GOT3 (cell line): Measurements from ENCODE around the gene SPDYE11.
"Not testable (repeated sequence)": the region's sequence is repeated elsewhere in the genome, so short reads cannot be mapped to it uniquely, and the experiment has no call there.

Source experiments
- DNase-seq: peaks from one replicate; lab custom pipeline; 2025; ENCODE audit warnings: mixed read lengths; lab: John Stamatoyannopoulos, UW

Gene SPDYE11, protein sequence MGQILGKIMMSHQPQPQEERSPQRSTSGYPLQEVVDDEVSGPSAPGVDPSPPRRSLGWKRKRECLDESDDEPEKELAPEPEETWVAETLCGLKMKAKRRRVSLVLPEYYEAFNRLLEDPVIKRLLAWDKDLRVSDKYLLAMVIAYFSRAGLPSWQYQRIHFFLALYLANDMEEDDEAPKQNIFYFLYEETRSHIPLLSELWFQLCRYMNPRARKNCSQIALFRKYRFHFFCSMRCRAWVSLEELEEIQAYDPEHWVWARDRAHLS

DNA sequence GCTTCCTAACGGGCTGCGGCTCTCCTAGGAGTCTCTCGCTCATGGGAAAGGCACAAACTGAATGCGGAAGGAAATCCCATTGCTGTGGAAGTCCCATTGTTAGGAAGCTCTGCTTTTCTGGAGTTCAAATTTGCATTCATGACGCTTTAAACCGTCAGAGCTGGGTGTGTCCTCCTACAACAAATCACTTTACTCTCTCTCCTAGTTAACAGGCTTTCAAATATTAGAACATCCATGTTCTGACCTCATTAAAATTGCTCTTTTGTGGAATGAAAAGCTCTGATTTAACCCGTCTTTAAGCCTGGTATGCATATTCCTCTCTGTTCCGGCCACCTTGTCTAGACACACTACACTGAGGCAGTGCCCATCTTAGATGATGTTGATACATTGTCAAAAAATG, at the start of gene SPDYE11:
Gene SPDYE11, minus strand, starts transcription at position 101 of the 400 bp plus-strand sequence. CDS start 1,800 bp downstream, outside the sequence.
- not testable (repeated sequence) for DNase-seq

DNA sequence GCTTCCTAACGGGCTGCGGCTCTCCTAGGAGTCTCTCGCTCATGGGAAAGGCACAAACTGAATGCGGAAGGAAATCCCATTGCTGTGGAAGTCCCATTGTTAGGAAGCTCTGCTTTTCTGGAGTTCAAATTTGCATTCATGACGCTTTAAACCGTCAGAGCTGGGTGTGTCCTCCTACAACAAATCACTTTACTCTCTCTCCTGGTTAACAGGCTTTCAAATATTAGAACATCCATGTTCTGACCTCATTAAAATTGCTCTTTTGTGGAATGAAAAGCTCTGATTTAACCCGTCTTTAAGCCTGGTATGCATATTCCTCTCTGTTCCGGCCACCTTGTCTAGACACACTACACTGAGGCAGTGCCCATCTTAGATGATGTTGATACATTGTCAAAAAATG, 28.2 kb upstream of the SPDYE11 start, which contains the start of gene SPDYE9:
Gene SPDYE9, minus strand, starts transcription at position 101 of the 400 bp plus-strand sequence. CDS start 1,800 bp downstream, outside the sequence.
- DNase-seq, result not testable (repeated sequence)

DNA sequence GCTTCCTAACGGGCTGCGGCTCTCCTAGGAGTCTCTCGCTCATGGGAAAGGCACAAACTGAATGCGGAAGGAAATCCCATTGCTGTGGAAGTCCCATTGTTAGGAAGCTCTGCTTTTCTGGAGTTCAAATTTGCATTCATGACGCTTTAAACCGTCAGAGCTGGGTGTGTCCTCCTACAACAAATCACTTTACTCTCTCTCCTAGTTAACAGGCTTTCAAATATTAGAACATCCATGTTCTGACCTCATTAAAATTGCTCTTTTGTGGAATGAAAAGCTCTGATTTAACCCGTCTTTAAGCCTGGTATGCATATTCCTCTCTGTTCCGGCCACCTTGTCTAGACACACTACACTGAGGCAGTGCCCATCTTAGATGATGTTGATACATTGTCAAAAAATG, 28.0 kb downstream of the SPDYE11 start, which contains the start of gene SPDYE8:
Gene SPDYE8, minus strand, starts transcription at position 101 of the 400 bp plus-strand sequence. CDS start 1,800 bp downstream, outside the sequence.
- DNase-seq, result not testable (repeated sequence)

DNA sequence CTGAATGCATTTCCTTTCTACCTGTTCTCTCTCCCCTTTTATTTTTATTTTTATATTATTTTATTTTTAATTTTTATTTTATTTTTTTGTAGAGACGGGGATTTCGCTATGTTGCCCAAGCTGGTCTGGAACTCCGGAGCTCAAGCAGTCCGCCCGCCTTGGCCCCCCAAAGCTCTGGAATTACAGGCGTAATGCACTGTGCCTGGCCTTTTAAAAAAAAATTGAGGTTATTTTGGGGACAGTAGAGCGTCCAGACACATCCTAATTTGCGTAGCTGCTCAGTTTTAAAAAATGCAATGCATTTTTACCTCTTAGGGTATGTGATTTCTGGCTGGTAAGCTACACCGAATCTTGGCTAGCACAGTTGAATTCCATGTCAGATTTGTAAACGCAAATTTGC, 51.2 kb downstream of the SPDYE11 start:
- not testable (repeated sequence) for DNase-seq

DNA sequence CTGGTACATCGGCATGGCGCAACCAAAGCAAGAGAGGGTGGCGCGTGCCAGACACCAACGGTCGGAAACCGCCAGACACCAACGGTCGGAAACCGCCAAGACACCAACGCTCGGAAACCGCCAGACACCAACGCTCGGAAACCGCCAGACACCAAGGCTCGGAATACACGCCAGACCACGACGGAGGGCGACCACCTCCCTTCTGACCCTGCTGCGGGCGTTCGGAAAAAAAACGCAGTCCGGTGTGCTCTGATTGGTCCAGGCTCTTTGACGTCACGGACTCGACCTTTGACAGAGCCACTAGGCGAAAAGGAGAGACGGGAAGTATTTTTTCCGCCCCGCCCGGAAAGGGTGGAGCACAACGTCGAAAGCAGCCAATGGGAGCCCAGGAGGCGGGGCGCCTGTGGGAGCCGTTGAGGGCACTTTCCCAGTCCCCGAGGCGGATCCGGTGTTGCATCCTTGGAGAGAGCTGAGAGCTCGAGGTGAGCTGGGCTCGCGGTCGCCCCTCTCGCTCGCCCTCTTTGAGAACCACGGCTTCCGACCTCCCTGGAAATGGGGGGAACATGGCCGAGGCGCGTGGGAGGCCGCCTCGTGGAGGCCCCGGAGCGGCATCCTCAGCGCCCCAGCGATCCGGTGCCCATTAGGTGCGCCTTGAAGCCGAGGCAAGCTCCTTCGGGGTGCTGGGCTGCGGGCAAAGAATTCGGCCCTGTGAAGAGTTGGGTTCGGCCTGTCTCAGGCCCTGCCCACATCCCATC, 51.8 kb downstream of the SPDYE11 start:
- not testable (repeated sequence) for DNase-seq

DNA sequence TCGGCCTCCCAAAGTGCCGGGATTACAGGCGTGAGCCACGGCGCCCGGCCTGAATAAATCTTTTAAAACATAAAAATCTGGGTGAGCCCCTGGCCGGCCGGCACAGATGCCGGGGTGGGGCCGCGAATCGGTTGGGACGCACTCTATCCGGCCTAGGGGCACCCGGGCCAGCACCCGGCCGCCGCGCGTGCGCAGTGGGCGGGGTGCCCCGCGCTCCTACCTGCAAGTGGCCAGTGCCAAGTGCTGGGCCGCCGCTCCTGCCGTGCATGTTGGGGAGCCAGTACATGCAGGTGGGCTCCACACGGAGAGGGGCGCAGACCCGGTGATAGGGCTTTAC, 52.4 kb downstream of the SPDYE11 start:
- DNase-seq, result not testable (repeated sequence)

DNA sequence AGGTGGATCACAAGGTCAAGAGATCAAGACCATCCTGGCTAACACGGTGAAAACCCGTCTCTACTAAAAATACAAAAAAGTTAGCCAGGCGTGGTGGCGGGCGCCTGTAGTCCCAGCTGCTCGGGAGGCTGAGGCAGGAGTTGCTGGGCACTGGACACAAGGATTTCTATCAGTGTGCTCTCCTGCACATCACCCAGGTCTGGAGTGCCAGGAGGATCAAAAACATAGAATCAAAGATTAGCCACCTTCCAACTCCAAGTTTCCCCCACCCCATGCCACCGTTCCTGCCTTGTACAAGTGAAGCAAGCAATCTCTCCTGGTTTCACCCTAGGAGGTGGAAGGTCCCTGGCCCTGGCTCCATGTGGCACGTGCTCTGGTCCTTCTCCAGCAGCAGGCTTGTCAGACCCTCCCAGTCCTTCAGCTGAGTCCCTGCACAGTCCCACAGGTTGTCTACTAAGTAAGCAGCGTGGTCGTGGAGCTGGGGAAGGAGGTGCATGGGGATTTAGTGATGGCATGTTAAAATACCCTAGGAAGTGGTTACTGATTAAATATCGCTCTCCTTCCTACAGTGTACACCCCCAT, 59.7 kb downstream of the SPDYE11 start:
- DNase-seq, result not testable (repeated sequence)
